ENCODE data around the gene BCKDK.
"Not testable (repeated sequence)": the region's sequence is repeated elsewhere in the genome, so short reads cannot be mapped to it uniquely, and the experiment has no call there.

The BCKDK gene

GRCh38 chr16:31129568-31130335 lies 21.6 kb downstream of the BCKDK start:
- DNase-seq, result no peak

DNA sequence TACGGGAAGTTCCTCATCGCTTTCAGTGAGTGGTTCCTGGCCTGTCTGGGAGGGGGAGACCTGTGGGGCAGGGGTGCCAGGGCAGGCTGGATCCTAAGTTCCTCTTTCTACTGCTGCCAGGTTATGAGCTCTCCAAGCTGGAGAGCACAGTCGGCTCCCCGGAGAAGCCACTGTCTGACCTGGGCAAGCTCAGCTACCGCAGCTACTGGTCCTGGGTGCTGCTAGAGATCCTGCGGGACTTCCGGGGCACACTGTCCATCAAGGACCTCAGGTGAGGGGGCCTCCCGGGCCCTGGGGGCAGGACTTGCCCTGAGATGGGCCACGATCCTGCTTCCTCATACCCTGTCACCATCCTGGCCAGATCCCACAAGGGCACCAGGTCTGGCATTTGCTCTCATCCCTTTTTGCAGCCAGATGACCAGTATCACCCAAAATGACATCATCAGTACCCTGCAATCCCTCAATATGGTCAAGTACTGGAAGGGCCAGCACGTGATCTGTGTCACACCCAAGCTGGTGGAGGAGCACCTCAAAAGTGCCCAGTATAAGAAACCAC lies 22.2 kb downstream of the BCKDK start:
- DNase-seq, result no peak

DNA sequence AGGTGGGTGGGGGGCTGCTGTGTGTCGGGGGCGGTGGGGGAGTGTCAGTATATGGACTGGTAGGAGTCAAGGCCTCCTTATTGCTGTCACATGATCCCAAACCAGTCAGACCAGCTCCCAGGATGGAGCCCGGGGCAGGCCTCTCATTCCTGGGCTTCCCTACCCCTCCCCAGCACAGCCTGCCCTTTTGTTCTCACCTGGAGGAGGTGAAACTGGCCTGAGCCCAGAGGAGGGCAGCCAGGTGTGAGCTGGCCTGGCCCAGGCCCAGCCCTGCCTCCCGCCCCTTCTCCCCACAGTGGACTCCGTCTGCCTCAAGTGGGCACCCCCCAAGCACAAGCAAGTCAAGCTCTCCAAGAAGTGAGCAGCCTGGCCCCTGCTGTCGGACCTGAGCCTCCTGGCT lies 22.7 kb downstream of the BCKDK start:
- DNase-seq, result no peak

- no peak for DNase-seq
These were observed 23.2 kb downstream of the BCKDK start for GRCh38 chr16:31131416-31131815.

DNA sequence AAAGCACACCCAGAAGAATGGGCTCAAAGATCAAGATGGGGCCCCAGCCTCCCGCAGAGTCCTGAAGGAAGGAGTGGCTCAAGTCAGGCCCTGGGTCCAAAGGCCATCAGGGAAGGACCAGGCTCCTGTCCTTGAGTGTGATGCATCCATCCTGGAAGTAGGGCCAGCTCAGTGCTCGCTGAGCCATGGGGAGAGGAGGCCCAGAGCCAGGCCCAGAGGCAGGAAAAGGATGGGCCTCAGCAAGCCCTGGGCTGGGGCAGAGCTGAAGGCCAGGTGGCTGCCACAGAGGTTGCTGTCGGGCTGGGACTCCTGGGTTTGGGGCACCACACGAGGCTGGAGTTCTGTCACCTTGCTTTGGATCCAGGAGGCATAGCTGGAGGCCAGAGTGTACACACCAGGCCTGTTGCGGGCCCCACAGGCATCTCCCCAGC lies 23.7 kb downstream of the BCKDK start:
- no peak for DNase-seq

- no peak for DNase-seq
These were observed 24.3 kb downstream of the BCKDK start for GRCh38 chr16:31132303-31132979.

DNA sequence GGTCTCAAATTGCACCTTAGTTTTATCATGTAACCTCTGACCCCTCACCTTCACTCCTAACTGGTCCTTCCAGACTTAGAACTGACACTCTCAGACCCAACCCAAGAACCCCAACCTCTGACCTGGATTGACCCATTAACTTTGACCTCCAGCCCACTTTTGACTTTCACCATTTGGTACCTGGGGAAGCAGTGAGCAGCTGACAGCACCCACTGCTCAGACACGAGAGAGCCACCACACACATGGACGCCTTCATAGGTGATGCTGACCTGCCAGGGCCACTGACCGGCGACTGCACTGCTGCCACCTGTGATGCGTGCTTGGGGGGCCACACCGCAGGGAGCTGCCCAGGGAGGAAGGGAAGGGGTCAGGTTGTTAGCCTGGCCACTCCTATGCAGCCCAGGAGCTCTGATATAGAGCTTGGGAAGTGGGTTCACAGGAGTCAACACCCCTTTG lies 24.9 kb downstream of the BCKDK start:
- no peak for DNase-seq

GRCh38 chr16:31134091-31134571 lies 25.9 kb downstream of the BCKDK start:
- DNase-seq, result peak; percentile 43

GRCh38 chr16:31134625-31135534 lies 26.7 kb downstream of the BCKDK start:
- DNase-seq, result no peak

DNA sequence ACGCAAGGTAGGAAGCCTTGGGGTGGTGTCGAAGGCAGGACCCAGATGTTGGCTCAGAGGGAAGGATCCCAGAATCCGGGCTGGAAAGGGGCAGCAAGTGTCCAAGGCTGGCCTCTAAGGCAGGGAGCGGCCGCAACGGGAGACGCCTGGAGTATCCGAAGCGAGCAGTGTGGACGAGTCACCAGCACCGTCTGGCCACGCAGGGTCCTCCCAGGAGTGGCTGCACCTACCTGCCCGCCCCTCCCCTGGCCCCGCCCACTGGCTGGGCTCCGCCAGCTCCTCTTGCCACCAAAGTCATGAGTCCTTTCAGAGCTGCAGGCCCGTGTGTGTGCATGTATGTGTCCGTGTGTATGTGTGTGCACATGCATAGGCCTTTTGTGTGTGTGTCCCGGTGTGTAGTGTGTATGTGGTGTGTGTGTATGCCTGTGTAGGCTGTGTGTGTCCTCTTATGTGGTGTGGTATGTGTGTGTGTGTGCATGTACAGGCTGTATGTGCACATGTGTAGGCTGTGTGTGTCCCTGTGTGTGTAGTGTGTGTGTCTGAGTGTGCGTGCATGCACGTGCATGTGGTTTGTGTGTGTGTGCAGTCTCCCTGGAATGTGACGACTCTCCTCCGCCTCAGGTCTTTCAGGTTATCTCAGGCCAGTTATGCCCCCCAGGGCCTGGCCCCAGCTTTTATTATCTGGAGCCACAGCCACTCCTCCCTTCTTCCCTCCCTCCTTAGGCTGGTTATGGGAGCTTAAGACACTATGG lies 27.5 kb downstream of the BCKDK start, which contains the start of gene PRSS8:
TSS of gene PRSS8 (minus strand) at position 193 of the 752 bp plus-strand sequence. CDS start 229 bp downstream, outside the sequence.
- DNase-seq, result no peak

GRCh38 chr16:31136287-31136662 lies 28.1 kb downstream of the BCKDK start:
- no peak for DNase-seq

GRCh38 chr16:31136822-31137499 lies 28.8 kb downstream of the BCKDK start:
- DNase-seq, result not testable (repeated sequence)

DNA sequence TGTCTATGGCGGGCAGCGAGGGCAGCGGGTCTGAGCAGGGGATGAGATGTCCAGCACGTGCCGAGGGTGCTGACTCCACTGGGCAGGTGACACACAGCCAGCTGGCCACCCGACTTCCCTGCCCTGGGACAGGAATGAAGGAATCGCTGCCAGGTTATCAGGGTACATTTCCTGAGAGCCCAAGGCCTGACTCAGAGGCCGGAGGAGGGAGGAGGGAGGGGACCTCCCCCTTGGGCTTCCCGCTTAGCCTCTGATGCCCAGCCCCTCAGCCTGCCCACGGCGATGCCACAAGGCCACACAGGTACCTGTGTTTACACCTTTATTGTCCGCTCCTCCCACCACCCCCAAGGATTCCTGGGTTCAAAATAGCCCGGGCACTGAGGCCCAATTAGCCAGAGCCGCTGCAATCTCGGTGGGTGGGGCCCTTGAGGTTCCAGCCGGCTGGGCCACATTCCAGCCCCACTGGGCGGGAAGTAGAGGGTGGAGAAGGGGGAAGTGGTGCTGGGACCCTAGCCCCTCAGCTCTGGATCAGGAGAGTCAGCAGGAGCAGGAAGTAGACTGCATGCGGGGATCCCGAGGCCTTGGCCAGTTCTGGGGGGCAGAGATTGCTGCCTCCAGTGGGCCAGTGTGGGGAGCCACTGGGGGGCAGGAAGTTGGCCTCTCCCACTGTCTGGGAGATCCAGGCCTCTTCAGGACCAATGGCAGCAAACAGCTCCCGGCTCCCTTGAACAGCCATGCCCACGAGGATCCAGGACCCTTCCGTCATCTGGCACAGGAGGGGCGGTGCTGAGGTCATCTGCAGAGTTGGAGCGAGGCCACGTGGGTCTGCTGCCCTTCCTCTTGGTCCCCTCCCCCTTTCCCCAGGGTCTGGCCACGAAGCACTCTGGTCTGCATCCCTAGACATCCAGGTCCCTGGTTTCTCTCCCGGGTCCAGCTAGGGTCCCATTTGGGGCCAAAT lies 30.7 kb downstream of the BCKDK start:
- DNase-seq, result no peak

DNA sequence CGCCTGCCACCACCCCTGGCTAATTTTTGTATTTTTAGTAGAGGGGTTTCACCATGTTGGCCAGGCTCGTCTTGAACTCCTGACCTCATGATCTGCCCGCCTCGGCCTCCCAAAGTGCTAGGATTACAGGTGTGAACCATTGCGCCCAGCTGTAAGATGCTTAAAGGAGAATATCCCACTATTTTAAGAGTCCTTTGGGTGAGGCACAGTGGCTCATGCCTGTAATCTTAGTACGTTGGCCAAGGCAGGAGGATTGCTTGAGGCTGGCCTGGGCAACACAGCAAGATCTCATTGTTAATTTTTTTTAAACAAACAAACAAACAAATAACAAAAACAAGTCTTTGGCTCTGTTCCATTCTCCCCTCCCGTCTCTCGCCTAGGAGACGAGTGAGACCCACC lies 32.9 kb downstream of the BCKDK start:
- DNase-seq, result not testable (repeated sequence)

DNA sequence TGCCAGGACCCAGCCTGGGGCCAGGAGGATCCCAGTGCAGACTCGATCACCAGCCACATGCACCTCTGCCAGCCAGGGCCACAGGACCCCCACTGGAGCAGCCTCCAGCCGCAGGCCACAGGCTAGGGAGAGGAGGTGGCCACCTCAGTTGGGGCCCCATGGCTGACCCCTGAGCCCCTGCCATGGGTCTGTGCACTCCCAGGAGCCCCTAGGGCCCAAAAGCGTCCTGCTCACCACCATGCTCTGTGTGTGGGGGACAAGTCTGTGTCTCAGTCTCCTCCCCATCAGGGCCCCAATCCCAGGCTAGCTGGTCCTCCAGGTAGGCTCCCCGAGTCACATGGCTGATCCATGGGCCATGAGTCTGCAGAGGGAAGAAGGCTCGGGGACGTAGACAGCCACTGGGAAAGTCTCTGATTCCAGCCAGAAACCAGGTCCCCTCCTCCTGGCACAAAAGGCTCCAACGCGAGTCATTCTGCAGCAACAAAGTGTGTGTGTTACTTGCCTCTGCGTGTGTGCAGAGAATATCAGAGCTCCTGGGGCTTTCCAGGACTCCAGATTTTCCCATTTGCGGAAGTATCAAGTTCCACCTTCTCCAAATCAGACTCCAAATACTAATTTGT lies 33.4 kb downstream of the BCKDK start:
- no peak for DNase-seq

GRCh38 chr16:31142109-31143010 lies 34.2 kb downstream of the BCKDK start:
- peak; percentile 99 for DNase-seq

GRCh38 chr16:31143011-31143693 lies 35.0 kb downstream of the BCKDK start:
- no peak for DNase-seq

GRCh38 chr16:31143694-31144148 lies 35.5 kb downstream of the BCKDK start:
- DNase-seq, result no peak

Measured in CD4-positive, alpha-beta T cell treated with Interferon gamma for 1 hour (primary cell).